Stimulated activated CD4-positive, alpha-beta T cell treated with anti-CD3 and anti-CD28 coated beads, Interleukin-15, amount 100 ng/mL, for 1 hour (primary cell): ENCODE results near the gene ESF1.
"Not testable (repeated sequence)": the region's sequence is repeated elsewhere in the genome, so short reads cannot be mapped to it uniquely, and the experiment has no call there.

ENCODE experiments used
- DNase-seq, 2 donors: peaks; one replicate each; pipeline ENCODE4 v3.0.0-alpha.2; 2020; ENCODE audit warnings: low read depth in 1 of 2, low spot score in 1 of 2

The ESF1 gene

GRCh38 chr20:13739731-13740649 is 44.7 kb downstream of the ESF1 start:
- no peak for DNase-seq

- not testable (repeated sequence) for DNase-seq
Observed at GRCh38 chr20:13738187-13738586, 46.5 kb downstream of the ESF1 start.

GRCh38 chr20:13736436-13737191 is 48.1 kb downstream of the ESF1 start:
- no peak for DNase-seq

DNA sequence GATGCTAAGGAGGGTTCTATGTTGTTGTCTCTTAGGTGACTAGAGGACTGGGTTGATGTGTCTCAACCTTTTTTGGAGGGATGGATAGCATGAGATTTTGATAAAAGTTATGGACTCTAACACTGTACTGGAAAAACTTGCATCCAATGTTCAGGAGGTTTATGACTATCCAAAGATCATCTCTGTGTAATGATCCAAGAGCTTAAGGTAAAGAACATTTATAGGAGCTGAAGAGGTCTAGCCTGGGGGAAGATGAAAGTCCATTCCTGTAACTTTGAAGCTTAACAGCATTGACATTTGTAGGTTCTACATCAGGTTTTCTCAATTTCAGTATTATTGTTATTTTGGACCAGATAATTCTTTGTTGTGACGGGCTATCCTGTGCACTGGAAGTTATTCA is 48.9 kb downstream of the ESF1 start:
- DNase-seq: no peak

DNA sequence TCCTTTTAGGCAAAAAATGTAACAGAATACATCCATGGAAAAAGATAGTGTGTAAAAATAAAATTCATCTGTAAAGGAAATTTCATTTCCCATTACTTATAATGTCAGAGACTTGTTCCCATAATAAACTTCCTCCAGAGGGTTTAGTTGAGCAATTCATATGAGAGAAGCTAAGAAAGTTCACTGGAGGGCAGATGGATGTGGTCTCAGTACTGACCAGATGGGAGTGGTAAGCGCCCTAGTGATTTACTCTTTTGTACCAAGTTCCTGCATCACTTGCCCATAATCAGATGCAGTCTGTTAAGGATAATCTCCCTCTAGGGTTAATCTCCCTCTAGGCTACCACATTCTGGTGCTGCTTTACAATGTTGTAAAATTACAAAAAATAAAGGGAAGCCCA is 61.7 kb downstream of the ESF1 start:
- DNase-seq: no peak

- DNase-seq: no peak
Observed at GRCh38 chr20:13718171-13718570, 66.5 kb downstream of the ESF1 start.

GRCh38 chr20:13717631-13718044 is 67.1 kb downstream of the ESF1 start:
- DNase-seq: no peak

GRCh38 chr20:13715171-13715570 is 69.5 kb downstream of the ESF1 start:
- no peak for DNase-seq

DNA sequence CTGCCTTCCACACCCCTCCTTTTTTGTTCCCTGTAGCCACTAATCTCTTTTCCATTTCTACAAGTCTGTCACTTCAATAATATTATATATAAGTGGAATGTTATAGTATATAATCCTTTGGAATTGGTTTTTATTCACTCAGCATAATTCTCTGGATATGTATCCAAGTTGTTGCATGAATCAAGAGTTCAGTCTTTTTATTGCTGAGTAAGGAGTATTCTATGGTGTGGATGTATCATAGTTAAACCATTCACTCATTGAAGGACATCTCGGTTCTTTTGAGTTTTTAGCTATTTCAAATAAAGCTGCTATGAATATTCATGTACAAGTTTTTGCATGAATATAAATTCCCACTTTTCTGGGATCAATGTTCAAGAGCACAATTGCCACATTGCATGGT is 76.5 kb downstream of the ESF1 start:
- DNase-seq: no peak

- no peak for DNase-seq
Observed at GRCh38 chr20:13703265-13703664, 81.5 kb downstream of the ESF1 start.

DNA sequence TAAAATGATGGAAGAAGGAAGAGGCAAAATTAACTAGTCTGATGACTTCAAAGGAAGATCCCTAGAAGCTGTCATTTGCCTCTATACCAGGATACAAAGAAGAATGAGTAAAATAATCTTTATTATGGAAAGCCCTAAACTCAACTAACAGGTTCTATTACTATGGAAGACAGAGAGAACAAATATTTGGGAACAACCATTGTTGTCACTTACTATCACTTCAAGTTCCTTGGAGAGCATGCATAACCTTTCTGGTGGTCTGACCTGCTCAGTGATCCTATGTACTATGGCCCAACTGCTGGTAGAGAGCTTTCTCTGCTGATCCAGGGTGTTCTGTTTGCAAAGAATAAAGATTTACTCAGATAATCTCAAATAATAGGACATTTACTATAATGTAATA is 83.2 kb downstream of the ESF1 start:
- DNase-seq: no peak

- DNase-seq: no peak
Observed at GRCh38 chr20:13700761-13701160, 84.0 kb downstream of the ESF1 start.

DNA sequence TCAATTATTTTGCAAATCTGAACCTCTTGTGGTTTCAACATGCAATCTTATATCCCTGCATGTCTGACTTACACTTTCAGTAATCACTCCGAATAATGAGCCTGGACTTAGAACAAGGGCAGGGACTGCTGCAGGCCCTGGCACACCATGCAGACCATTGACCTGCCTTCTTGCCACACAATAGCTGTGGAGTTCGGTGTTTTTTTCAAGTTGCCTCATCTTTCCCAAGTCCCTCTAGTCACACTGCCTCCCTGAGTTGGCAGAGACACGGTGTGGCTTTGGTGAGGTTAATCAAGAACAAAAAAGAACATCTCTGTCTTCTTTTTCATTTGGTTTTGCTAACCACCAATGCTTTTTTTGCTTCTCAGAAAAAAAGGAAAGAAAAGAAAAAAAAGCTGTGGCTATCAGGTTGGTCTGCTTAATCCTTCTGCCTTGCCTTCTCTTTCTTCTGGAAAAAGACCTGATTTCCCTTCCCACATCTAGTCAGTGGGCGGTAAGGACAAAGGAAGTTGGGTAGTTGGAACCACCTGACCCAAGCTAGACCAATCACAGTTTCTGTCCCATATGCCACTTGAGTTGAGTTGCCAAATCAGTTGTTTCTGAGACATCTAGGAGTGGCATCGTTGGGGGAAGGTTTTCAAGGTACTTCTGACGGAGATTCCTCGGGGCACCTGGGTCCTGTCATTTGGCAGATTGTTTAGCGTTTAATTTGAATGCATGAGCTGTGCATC is 90.1 kb downstream of the ESF1 start:
- no peak for DNase-seq

DNA sequence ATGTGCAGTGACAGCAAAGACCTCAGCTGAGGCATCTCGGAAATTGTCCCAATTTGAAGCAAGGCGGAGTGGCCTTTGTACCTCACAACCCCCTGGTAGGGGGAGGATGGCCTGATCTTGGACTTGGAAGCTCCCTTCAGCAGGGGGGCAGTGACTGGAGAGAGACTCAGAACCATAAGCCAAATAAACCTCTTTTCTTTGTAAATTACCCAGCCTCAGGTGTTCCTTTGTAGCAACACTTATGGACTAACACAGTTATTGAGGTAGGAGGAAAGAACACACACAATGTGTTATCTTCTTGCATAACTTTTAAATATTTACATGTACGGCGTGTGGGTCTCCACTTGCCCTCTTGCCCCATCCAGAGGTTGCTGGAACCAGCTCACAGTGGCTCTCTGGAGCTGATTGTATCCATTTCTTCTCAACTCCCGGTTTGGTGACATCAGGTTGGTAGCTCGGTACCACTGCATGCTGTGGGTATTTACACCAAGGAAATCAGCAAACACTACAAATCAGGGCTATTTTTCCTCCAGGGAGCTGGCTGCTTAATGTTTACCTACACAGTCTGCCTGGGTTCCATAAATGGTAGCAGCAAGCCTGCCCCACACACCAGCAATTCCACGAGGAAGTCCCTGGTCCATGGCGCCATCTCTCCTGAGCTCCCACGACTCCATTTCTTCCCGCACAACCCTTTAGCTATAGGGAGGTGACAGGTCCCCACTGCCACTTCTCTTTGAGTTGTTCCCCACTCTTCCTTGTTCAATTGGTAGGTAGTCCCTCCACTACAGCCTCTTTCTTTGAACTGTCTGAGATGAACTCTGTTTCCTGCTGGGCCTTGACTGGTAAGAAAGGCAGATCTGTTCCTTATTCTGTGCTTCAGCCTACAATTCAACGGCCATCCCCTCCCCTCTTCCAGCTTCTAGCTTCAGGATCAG is 91.7 kb downstream of the ESF1 start:
- no peak for DNase-seq

GRCh38 chr20:13690943-13691342 is 93.8 kb downstream of the ESF1 start:
- DNase-seq: no peak

- DNase-seq: no peak
Observed at GRCh38 chr20:13687815-13688214, 96.9 kb downstream of the ESF1 start.

- no peak for DNase-seq
Observed at GRCh38 chr20:13685623-13686022, 99.1 kb downstream of the ESF1 start.

DNA sequence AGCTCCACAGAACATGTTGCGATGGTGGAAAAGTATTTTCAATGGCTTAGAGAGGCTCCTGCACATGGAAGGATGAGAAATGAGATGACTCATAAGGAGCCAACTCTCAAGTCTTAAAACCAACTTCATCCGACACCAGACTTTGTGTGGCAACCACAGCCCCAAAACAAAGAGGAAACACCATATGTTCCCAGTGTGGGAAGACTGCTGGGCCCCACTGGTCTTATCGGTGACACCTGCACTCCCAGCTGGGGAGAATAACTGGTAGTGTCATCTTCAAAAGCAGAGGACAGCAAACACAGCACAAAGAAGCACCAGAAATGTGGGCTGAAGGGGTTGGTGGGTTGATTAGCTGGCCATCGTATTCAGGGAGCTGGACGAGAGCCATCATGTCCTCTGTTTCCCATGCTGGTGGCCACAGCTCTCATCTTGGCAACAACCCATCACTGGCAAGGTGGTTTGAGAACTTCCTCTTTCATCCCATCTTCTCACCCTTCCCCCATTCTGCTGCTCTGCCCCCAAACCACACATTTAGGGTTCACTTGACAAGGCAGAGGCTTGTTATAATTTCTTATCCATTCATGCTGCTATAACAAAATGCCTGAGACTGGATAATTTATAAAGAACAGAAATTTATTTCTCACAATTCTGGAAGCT is 100.0 kb downstream of the ESF1 start:
- no peak for DNase-seq

DNA sequence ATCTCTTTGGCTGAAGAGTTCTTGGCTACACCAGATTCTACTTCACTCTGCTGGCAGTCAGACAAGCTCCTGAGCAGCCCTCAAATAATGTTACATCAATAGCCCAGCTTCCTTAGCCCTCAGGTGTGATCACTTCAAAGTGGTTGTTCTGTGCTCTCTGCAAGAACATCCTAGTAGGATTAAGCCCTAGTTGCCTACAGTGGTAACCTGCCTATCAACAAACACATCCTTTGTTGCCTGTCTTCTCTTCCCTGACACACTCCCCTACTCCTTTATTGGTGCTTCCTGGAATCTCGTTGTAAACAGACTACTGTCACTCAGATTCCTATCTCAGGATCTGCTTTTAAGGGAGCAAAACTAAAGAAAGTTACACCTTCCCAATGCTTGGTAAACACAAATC is 100.9 kb downstream of the ESF1 start:
- DNase-seq: no peak
